ENCODE results near the gene ZNF25.
"Not testable (repeated sequence)": the region's sequence is repeated elsewhere in the genome, so short reads cannot be mapped to it uniquely, and the experiment has no call there.

The ZNF25 gene

GRCh38 chr10:37976091-37976879 is at the start of gene ZNF25:
Gene ZNF25, minus strand, starts transcription at chr10:37976647. Its CDS starts 4,925 bp downstream, at chr10:37971722.
- DNase-seq, result peak; percentile 98
- in situ Hi-C loops (cut with HindIII; ENCODE audit: low pct_ligation_motif_present, low pct_unique_long_range_greater_than_20kb, low sequenced_read_pairs), result no loop called here

DNA sequence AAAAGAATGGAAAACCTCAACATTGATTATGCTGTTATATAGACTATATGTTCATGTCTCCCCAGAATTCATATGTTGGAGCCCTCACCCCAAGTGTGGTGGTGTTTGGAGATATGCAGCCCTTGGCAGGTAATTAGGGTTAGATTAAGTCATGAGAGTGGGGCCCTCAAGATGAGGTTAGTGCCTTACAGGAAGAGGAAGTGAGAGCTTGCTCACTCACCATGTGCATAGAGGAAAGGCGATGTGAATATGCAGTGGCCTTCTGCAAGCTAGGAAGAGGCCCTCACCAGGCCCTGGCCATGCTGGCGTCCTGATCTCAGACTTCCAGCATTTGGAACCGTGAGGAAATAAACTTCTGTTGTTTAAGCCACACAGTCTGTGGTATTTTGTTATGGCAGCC is 48.8 kb upstream of the ZNF25 start:
- in situ Hi-C loops (cut with HindIII; ENCODE audit: low pct_ligation_motif_present, low pct_unique_long_range_greater_than_20kb, low sequenced_read_pairs), result no loop called here
- no peak for DNase-seq

DNA sequence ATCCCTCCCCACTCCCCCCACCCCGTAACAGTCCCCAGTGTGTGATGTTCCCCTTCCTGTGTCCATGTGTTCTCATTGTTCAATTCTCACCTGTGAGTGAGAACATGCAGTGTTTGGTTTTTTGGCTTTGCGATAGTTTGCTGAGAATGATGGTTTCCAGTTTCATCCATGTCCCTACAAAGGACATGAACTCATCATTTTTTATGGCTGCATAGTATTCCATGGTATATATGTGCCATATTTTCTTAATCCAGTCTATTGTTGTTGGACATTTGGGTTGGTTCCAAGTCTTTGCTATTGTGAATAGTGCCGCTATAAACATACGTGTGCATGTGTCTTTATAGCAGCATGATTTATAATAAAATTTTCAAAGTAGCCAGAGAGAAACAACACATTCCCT is 42.7 kb upstream of the ZNF25 start:
- DNase-seq; in situ Hi-C loops (cut with HindIII; ENCODE audit: low pct_ligation_motif_present, low pct_unique_long_range_greater_than_20kb, low sequenced_read_pairs): not testable (repeated sequence)

GRCh38 chr10:38016354-38016753 is 39.9 kb upstream of the ZNF25 start:
- DNase-seq, result no peak
- in situ Hi-C loops (cut with HindIII; ENCODE audit: low pct_ligation_motif_present, low pct_unique_long_range_greater_than_20kb, low sequenced_read_pairs), result no loop called here

- peak; percentile 87 for DNase-seq
- in situ Hi-C loops (cut with HindIII; ENCODE audit: low pct_ligation_motif_present, low pct_unique_long_range_greater_than_20kb, low sequenced_read_pairs), result no loop called here
Observed at GRCh38 chr10:38010119-38010903, 33.9 kb upstream of the ZNF25 start, which contains the start of gene ZNF33A. Gene ZNF33A, plus strand, starts transcription at chr10:38010675. Its CDS starts 1,667 bp downstream, at chr10:38012342.

DNA sequence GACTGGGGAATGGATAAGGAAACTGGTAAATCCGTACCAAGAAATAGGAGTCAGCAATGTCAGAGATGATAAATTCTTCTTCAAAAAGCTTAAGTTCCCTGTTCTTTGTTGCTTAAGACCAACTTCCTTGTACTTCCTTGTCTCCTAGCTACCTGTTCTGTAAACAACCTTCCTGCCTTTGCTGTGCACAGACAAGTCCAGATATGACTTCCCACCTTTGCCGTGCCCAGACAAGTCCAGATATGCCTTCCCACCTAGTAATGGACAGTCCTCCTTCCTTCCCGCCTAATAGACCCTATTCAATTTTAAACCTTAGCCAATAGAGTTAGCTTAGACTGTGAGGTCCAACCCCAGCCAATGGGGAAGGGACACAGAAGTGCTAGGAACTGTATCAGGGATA is 31.5 kb upstream of the ZNF25 start:
- in situ Hi-C loops (cut with HindIII; ENCODE audit: low pct_ligation_motif_present, low pct_unique_long_range_greater_than_20kb, low sequenced_read_pairs), result no loop called here
- DNase-seq, result no peak

GRCh38 chr10:38007551-38007950 is 31.1 kb upstream of the ZNF25 start:
- DNase-seq, result no peak
- in situ Hi-C loops (cut with HindIII; ENCODE audit: low pct_ligation_motif_present, low pct_unique_long_range_greater_than_20kb, low sequenced_read_pairs), result no loop called here

- no peak for DNase-seq
- in situ Hi-C loops (cut with HindIII; ENCODE audit: low pct_ligation_motif_present, low pct_unique_long_range_greater_than_20kb, low sequenced_read_pairs), result no loop called here
Observed at GRCh38 chr10:38003588-38003987, 27.1 kb upstream of the ZNF25 start.

GRCh38 chr10:38003026-38003425 is 26.6 kb upstream of the ZNF25 start:
- in situ Hi-C loops (cut with HindIII; ENCODE audit: low pct_ligation_motif_present, low pct_unique_long_range_greater_than_20kb, low sequenced_read_pairs), result no loop called here
- DNase-seq, result no peak

DNA sequence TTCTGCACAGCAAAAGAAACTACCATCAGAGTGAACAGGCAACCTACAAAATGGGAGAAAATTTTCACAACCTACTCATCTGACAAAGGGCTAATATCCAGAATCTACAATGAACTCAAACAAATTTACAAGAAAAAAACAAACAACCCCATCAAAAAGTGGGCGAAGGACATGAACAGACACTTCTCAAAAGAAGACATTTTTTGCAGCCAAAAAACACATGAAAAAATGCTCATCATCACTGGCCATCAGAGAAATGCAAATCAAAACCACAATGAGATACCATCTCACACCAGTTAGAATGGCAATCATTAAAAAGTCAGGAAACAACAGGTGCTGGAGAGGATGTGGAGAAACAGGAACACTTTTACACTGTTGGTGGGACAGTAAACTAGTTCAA is 24.0 kb upstream of the ZNF25 start:
- DNase-seq; in situ Hi-C loops (cut with HindIII; ENCODE audit: low pct_ligation_motif_present, low pct_unique_long_range_greater_than_20kb, low sequenced_read_pairs): not testable (repeated sequence)

DNA sequence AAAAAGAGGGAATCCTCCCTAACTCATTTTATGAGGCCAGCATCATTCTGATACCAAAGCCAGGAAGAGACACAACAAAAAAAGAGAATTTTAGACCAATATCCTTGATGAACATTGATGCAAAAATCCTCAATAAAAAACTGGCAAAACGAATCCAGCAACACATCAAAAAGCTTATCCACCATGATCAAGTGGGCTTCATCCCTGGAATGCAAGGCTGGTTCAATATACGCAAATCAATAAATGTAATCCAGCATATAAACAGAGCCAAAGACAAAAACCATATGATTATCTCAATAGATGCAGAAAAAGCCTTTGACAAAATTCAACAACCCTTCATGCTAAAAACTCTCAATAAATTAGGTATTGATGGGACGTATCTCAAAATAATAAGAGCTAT is 22.5 kb upstream of the ZNF25 start:
- in situ Hi-C loops (cut with HindIII; ENCODE audit: low pct_ligation_motif_present, low pct_unique_long_range_greater_than_20kb, low sequenced_read_pairs); DNase-seq: not testable (repeated sequence)

GRCh38 chr10:37992083-37992482 is 15.6 kb upstream of the ZNF25 start:
- no peak for DNase-seq
- in situ Hi-C loops (cut with HindIII; ENCODE audit: low pct_ligation_motif_present, low pct_unique_long_range_greater_than_20kb, low sequenced_read_pairs), result no loop called here

DNA sequence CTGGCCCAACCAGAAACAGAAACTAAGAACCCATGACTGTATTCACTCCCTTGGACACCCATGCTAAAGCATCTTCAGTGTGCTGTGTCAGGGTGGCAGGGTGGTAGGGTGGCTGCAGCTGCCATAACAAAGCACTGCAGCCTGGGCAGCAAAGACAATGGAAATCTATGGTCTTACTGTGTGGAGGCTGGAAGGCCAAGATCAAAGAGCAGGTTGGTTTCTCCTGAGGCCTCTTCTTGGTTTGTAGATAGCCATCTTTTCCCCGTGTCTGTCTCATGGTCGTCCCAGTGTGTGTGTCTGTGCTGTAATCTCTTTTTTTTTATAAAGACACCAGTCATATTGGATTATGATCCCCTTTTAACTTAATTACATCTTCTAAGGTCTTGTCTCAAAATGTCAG is 15.2 kb upstream of the ZNF25 start:
- no peak for DNase-seq
- in situ Hi-C loops (cut with HindIII; ENCODE audit: low pct_ligation_motif_present, low pct_unique_long_range_greater_than_20kb, low sequenced_read_pairs), result no loop called here

GRCh38 chr10:37976880-37977203 is 395 bp upstream of the ZNF25 start:
- in situ Hi-C loops (cut with HindIII; ENCODE audit: low pct_ligation_motif_present, low pct_unique_long_range_greater_than_20kb, low sequenced_read_pairs), result no loop called here
- DNase-seq, result no peak

DNA sequence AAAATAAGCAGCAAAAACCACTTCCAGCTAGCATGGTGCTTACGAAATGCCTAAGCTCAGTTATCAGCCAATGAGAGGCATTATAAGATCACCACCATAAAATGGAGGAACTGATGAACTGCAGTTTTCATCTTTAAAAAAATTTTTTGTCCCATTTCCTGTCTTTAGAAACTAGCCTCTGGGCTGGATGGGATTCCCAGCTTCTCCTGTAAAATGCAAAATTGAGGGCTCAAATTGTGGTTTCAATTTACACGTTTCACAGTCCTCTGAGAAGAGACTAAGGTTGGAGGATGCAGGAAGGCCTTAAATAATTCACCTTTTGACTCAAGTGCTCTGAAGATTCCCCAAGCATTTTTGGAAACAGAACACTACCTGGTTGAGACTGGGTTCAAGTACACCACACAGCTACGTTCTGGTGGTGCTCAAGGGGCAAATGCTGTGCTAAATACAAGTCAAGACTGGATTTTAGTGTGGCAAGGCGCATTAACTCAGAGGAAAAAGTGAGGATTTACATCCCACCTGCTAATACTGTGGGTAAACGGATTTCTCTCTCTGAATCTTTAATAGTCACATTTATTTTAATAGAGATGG is 951 bp downstream of the ZNF25 start:
- in situ Hi-C loops (cut with HindIII; ENCODE audit: low pct_ligation_motif_present, low pct_unique_long_range_greater_than_20kb, low sequenced_read_pairs), result no loop called here

GRCh38 chr10:37972396-37972795 is 4.1 kb downstream of the ZNF25 start:
- in situ Hi-C loops (cut with HindIII; ENCODE audit: low pct_ligation_motif_present, low pct_unique_long_range_greater_than_20kb, low sequenced_read_pairs), result no loop called here
- DNase-seq, result no peak

More for the DNA sequence above, 951 bp downstream of the ZNF25 start:
- peak; percentile 15 for DNase-seq

- in situ Hi-C loops (cut with HindIII; ENCODE audit: low pct_ligation_motif_present, low pct_unique_long_range_greater_than_20kb, low sequenced_read_pairs), result no loop called here
- DNase-seq, result no peak
Observed at GRCh38 chr10:37965006-37965405, 11.4 kb downstream of the ZNF25 start.

DNA sequence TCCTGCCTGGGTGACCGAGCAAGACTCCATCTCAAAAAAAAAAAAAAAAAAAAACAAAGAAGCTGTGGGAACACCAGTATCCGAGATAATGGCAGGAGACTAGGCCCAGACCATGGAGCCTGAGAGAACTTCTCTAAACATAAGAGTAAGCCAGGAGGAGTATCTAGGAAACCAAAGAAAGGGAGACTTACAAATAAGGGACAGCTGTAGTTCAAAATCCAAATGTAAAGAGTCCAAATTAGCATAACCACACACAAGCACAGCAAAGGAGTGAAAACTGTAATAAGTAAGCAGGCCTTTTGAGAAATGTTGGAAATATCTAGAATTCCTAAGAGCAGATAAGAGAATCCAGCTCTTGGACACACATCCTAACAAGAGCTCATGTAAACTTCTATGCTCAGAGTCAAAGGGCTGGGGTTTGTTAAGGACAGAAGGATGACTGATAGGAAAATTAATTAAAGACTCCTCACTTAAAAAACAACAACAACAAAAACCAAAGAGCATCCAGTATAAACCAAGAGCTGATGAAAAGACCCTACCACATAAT is 15.8 kb downstream of the ZNF25 start:
- in situ Hi-C loops (cut with HindIII; ENCODE audit: low pct_ligation_motif_present, low pct_unique_long_range_greater_than_20kb, low sequenced_read_pairs), result no loop called here
- no peak for DNase-seq

DNA sequence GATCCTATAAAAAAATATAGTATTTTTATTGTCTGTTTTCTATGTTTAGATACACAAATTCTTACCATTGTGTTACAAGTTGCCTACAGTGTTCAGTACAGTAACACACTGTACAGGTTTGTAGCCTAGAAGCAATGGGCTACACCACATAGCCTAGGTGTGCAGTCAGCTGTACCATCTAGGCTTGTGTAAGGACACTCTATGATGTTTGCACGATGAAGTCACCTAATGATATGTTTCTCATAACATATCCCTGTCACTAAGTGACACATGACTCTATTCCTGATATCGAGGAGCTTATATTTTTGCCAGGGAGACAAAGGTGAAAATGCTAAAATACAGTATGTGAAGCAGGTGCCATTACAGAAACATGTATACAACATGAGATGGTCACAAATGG is 18.6 kb downstream of the ZNF25 start:
- DNase-seq, result no peak
- in situ Hi-C loops (cut with HindIII; ENCODE audit: low pct_ligation_motif_present, low pct_unique_long_range_greater_than_20kb, low sequenced_read_pairs), result no loop called here
